Measurements from ENCODE around the gene PSMD9. TPM values are rescaled to one million over a fixed set of nuclear protein-coding genes. Genes with fewer than 3 reads are reported as not detected.

PSMD9 gene
- total RNA-seq, 1 donor from 2014 or later, result 43.0 TPM

DNA sequence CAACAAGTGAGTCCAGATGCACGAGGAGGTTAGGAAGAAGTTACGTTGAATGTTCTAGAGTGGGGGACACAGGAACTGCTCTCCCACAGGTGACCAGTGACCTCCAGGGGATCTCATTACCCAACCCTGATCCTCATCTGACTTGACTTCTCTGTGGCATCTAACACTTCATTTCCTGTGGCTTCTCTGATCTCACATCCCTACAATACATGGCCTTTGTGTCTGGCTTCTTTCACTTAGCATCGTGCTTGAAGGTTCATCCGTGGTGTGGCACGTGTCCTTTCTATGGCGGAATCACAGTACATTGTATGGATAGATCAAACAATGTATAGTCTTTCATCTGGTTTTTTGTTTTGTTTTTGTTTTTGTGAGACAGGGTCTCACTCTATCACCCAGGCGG lies 49.1 kb downstream of the PSMD9 start:
- Mint-ChIP-seq H3K27me3 (no peaks in the 10 kb centered on the region), H3K27ac (no peak overlapping the region), H3K9me3 (no peaks in the 10 kb centered on the region), H3K36me3 (peaks cover 13% of the 10 kb centered on the region), H3K4me1 (ENCODE audit: unreplicated experiment) (no peaks in the 10 kb centered on the region), H3K4me3 (no peak overlapping the region)
- TF ChIP-seq, protein P1, sequence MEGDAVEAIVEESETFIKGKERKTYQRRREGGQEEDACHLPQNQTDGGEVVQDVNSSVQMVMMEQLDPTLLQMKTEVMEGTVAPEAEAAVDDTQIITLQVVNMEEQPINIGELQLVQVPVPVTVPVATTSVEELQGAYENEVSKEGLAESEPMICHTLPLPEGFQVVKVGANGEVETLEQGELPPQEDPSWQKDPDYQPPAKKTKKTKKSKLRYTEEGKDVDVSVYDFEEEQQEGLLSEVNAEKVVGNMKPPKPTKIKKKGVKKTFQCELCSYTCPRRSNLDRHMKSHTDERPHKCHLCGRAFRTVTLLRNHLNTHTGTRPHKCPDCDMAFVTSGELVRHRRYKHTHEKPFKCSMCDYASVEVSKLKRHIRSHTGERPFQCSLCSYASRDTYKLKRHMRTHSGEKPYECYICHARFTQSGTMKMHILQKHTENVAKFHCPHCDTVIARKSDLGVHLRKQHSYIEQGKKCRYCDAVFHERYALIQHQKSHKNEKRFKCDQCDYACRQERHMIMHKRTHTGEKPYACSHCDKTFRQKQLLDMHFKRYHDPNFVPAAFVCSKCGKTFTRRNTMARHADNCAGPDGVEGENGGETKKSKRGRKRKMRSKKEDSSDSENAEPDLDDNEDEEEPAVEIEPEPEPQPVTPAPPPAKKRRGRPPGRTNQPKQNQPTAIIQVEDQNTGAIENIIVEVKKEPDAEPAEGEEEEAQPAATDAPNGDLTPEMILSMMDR (conservative IDR thresholded peaks at IDR 0.05), result no peak
- no peak for DNase-seq (ENCODE audit: extremely low spot score, unreplicated experiment)

DNA sequence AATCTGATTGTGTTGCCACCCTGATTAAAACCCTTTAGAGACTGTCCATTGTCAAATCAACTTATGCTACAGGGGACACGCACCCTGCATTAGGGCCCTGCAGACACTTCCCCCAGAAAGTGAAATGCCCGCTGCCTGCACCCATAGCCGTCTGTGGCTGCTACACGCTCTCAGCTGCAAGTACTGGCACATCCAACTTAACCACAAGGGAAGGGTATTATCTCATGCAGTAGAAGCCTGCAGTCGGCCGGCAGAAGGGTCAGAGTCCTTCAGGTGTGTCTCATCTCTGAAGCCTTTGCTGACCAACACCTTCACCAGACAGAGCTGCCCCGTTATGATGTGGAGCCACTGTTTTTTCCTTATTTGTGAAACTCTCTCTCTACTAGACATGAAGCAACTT lies 50.6 kb downstream of the PSMD9 start:
- DNase-seq (ENCODE audit: extremely low spot score, unreplicated experiment), result no peak
- Mint-ChIP-seq H3K27ac (no peak overlapping the region), H3K4me1 (ENCODE audit: unreplicated experiment) (no peaks in the 10 kb centered on the region), H3K4me3 (no peak overlapping the region), H3K9me3 (no peaks in the 10 kb centered on the region), H3K27me3 (no peaks in the 10 kb centered on the region), H3K36me3 (peaks cover 9% of the 10 kb centered on the region)
- TF ChIP-seq, protein P1 (conservative IDR thresholded peaks at IDR 0.05), result no peak

DNA sequence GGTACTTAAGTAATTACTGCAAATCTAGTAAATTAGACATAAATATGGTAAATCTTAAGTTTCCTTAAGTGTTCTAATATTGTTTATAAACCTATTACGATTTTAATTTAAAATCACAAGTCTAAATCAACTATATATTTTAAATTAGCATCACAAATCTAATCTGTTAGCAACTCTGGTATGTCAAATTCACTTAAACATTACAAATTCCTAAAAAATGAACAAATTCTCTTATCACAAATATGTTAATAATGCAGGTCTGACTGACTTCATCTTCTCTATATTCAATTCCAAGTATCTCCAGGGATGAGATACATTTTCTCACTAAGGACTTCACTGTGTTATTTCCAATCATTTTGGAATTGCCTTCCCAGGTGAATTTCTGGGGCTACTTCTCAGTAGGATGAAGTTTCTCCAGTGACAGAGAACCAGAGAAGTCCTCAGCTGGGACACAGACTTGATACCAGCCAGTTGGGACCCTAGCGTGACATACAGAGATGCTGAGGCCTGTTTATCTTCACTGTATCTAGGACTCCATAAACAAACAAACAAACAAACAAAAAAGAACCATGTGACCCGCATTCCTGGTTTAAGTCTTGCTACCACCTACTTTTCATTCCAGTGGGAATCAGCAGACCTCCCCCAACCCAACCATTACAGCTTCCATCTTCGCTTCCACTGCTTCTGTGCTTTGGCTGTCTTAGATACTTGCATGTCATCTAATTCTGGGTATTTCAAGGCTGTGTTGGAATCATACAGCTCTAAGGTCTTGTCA lies 51.6 kb downstream of the PSMD9 start:
- H3K36me3 Mint-ChIP-seq, result peaks cover 9% of the 10 kb centered on the region
- no peaks in the 10 kb centered on the region for H3K4me1 Mint-ChIP-seq (ENCODE audit: unreplicated experiment)
- DNase-seq (ENCODE audit: extremely low spot score, unreplicated experiment), result no peak
- H3K9me3 Mint-ChIP-seq, result no peaks in the 10 kb centered on the region
- H3K4me3 Mint-ChIP-seq, result no peak overlapping the region
- TF ChIP-seq, protein P1 (conservative IDR thresholded peaks at IDR 0.05), result no peak
- no peak overlapping the region for H3K27ac Mint-ChIP-seq
- H3K27me3 Mint-ChIP-seq, result no peaks in the 10 kb centered on the region

DNA sequence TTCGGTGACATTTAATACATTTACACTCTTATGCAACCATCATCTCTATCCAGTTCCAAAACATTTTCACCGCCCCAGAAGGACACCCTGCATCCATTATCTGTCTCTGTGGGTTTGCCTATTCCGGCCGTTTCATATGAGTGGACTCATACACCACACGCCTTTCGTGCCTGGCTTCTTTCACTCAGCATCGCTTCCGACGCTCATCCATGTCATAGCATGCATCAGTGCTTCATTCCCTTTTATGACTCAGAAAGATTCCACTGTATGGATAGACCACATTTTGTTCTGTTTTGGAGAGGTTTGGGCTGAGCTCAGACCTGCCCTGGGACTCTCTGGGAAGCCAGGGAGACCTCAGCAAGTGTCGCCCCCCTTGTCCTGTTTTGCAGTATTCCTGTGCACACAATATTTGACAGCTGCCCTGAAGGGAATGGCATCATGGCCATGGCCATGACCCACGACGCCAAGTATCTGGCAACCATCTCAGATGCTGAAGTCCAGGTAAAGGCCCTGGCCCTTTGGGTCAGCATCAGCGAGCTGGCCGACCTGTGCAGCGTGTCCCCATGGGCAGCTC lies 53.6 kb downstream of the PSMD9 start:
- no peak for DNase-seq (ENCODE audit: extremely low spot score, unreplicated experiment)
- TF ChIP-seq, protein P1 (conservative IDR thresholded peaks at IDR 0.05), result no peak
- no peaks in the 10 kb centered on the region for H3K27me3 Mint-ChIP-seq
- no peak overlapping the region for H3K27ac Mint-ChIP-seq
- H3K36me3 Mint-ChIP-seq, result peaks cover 1% of the 10 kb centered on the region
- no peak overlapping the region for H3K4me3 Mint-ChIP-seq
- no peaks in the 10 kb centered on the region for H3K9me3 Mint-ChIP-seq
- no peaks in the 10 kb centered on the region for H3K4me1 Mint-ChIP-seq (ENCODE audit: unreplicated experiment)

DNA sequence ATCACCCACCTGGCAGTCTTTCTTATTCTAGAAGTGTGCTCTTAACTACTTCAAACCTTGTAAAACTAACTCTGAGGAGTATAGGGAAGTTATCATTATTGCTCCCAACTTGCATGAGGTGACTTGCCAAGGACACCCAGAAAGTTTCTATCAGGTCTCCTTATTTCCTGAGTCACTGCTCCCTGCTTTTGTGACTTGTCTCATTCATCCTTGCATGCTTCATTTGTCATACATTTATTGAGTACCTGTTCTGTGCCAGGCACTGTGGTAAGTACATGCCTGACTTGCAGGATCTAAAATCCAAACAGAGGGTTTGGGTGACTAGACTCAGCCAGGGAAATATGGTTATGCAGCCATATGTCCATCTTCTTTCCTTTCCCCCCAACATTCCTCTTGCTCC lies 55.3 kb downstream of the PSMD9 start:
- H3K27ac Mint-ChIP-seq, result no peak overlapping the region
- H3K4me3 Mint-ChIP-seq, result no peak overlapping the region
- no peak for DNase-seq (ENCODE audit: extremely low spot score, unreplicated experiment)
- H3K36me3 Mint-ChIP-seq, result no peaks in the 10 kb centered on the region
- no peaks in the 10 kb centered on the region for H3K4me1 Mint-ChIP-seq (ENCODE audit: unreplicated experiment)
- TF ChIP-seq, protein P1 (conservative IDR thresholded peaks at IDR 0.05), result no peak
- no peaks in the 10 kb centered on the region for H3K27me3 Mint-ChIP-seq
- H3K9me3 Mint-ChIP-seq, result no peaks in the 10 kb centered on the region

Data from type B pancreatic cell (in vitro differentiated cells).